ENCODE results near the gene BLVRA.
"Not testable (repeated sequence)": the region's sequence is repeated elsewhere in the genome, so short reads cannot be mapped to it uniquely, and the experiment has no call there.

Gene BLVRA

GRCh38 chr7:43771128-43771527, 12.6 kb downstream of the BLVRA start:
- Histone ChIP-seq H3K9me3 (ENCODE audit: control insufficient read depth in 2 of 2, low read length in 2 of 2) (no peaks in the 10 kb centered on the region), H3K36me3 (ENCODE audit: control insufficient read depth in 2 of 2, insufficient read depth in 2 of 2, low read length in 2 of 2) (peaks cover 13 to 15% of the 10 kb centered on the region in 2 donors), H3K4me1 (ENCODE audit: control insufficient read depth, insufficient read depth, low read length) (peaks cover 5% of the 10 kb centered on the region), H3K4me3 (ENCODE audit: low read length in 2 of 2) (no peak overlapping the region), H3K9ac (ENCODE audit: low read length in 2 of 2) (no peak overlapping the region), H3K27ac (ENCODE audit: low read length) (no peak overlapping the region), H3K27me3 (ENCODE audit: control insufficient read depth in 1 of 2, insufficient read depth in 2 of 2, low read length in 2 of 2) (no peaks in the 10 kb centered on the region)

- H3K27me3 ChIP-seq (ENCODE audit: control insufficient read depth in 1 of 2, insufficient read depth in 2 of 2, low read length in 2 of 2) = no peaks in the 10 kb centered on the region
- H3K9me3 ChIP-seq (ENCODE audit: control insufficient read depth in 2 of 2, low read length in 2 of 2) = no peaks in the 10 kb centered on the region
- H3K4me3 ChIP-seq (ENCODE audit: low read length in 2 of 2) = no peak overlapping the region
- H3K4me1 ChIP-seq (ENCODE audit: control insufficient read depth, insufficient read depth, low read length) = peaks cover 5% of the 10 kb centered on the region
- no peak overlapping the region for H3K9ac ChIP-seq (ENCODE audit: low read length in 2 of 2)
- no peak overlapping the region for H3K27ac ChIP-seq (ENCODE audit: low read length)
- peaks cover 13 to 15% of the 10 kb centered on the region in 2 donors for H3K36me3 ChIP-seq (ENCODE audit: control insufficient read depth in 2 of 2, insufficient read depth in 2 of 2, low read length in 2 of 2)
These were observed 13.1 kb downstream of the BLVRA start for GRCh38 chr7:43771573-43771972.

- H3K27me3 ChIP-seq (ENCODE audit: control insufficient read depth in 1 of 2, insufficient read depth in 2 of 2, low read length in 2 of 2); H3K27ac ChIP-seq (ENCODE audit: low read length); H3K9ac ChIP-seq (ENCODE audit: low read length in 2 of 2); H3K4me1 ChIP-seq (ENCODE audit: control insufficient read depth, insufficient read depth, low read length); H3K4me3 ChIP-seq (ENCODE audit: low read length in 2 of 2); H3K9me3 ChIP-seq (ENCODE audit: control insufficient read depth in 2 of 2, low read length in 2 of 2): not testable (repeated sequence)
- H3K36me3 ChIP-seq (ENCODE audit: control insufficient read depth in 2 of 2, insufficient read depth in 2 of 2, low read length in 2 of 2) = peaks cover 13 to 15% of the 10 kb centered on the region in 2 donors
These were observed 14.8 kb downstream of the BLVRA start for GRCh38 chr7:43773268-43773667.

- not testable (repeated sequence) for H3K9me3 ChIP-seq (ENCODE audit: control insufficient read depth in 2 of 2, low read length in 2 of 2); H3K4me3 ChIP-seq (ENCODE audit: low read length in 2 of 2); H3K27ac ChIP-seq (ENCODE audit: low read length); H3K27me3 ChIP-seq (ENCODE audit: control insufficient read depth in 1 of 2, insufficient read depth in 2 of 2, low read length in 2 of 2); H3K9ac ChIP-seq (ENCODE audit: low read length in 2 of 2); H3K4me1 ChIP-seq (ENCODE audit: control insufficient read depth, insufficient read depth, low read length)
- peaks cover 13 to 18% of the 10 kb centered on the region in 2 donors for H3K36me3 ChIP-seq (ENCODE audit: control insufficient read depth in 2 of 2, insufficient read depth in 2 of 2, low read length in 2 of 2)
These were observed 16.8 kb downstream of the BLVRA start for GRCh38 chr7:43775255-43775654.

- H3K9ac ChIP-seq (ENCODE audit: low read length in 2 of 2); H3K27ac ChIP-seq (ENCODE audit: low read length); H3K9me3 ChIP-seq (ENCODE audit: control insufficient read depth in 2 of 2, low read length in 2 of 2); H3K27me3 ChIP-seq (ENCODE audit: control insufficient read depth in 1 of 2, insufficient read depth in 2 of 2, low read length in 2 of 2); H3K4me3 ChIP-seq (ENCODE audit: low read length in 2 of 2); H3K36me3 ChIP-seq (ENCODE audit: control insufficient read depth in 2 of 2, insufficient read depth in 2 of 2, low read length in 2 of 2): not testable (repeated sequence)
- peaks cover 16% of the 10 kb centered on the region for H3K4me1 ChIP-seq (ENCODE audit: control insufficient read depth, insufficient read depth, low read length)
These were observed 20.0 kb downstream of the BLVRA start for GRCh38 chr7:43778293-43779044.

- Histone ChIP-seq H3K36me3 (ENCODE audit: control insufficient read depth in 2 of 2, insufficient read depth in 2 of 2, low read length in 2 of 2) (peaks cover 0 to 3% of the 10 kb centered on the region in 2 donors), H3K9me3 (ENCODE audit: control insufficient read depth in 2 of 2, low read length in 2 of 2) (no peaks in the 10 kb centered on the region), H3K27me3 (ENCODE audit: control insufficient read depth in 1 of 2, insufficient read depth in 2 of 2, low read length in 2 of 2) (no peaks in the 10 kb centered on the region), H3K9ac (ENCODE audit: low read length in 2 of 2) (no peak overlapping the region), H3K27ac (ENCODE audit: low read length) (no peak overlapping the region), H3K4me1 (ENCODE audit: control insufficient read depth, insufficient read depth, low read length) (peaks cover 24% of the 10 kb centered on the region), H3K4me3 (ENCODE audit: low read length in 2 of 2) (no peak overlapping the region)
These were observed 20.7 kb downstream of the BLVRA start for GRCh38 chr7:43779045-43779812.

- H3K4me1 ChIP-seq (ENCODE audit: control insufficient read depth, insufficient read depth, low read length) = peaks cover 34% of the 10 kb centered on the region
- H3K36me3 ChIP-seq (ENCODE audit: control insufficient read depth in 2 of 2, insufficient read depth in 2 of 2, low read length in 2 of 2) = peaks cover 0 to 3% of the 10 kb centered on the region in 2 donors
- H3K4me3 ChIP-seq (ENCODE audit: low read length in 2 of 2) = no peak overlapping the region
- no peaks in the 10 kb centered on the region for H3K27me3 ChIP-seq (ENCODE audit: control insufficient read depth in 1 of 2, insufficient read depth in 2 of 2, low read length in 2 of 2)
- no peaks in the 10 kb centered on the region for H3K9me3 ChIP-seq (ENCODE audit: control insufficient read depth in 2 of 2, low read length in 2 of 2)
- H3K9ac ChIP-seq (ENCODE audit: low read length in 2 of 2) = no peak overlapping the region
- no peak overlapping the region for H3K27ac ChIP-seq (ENCODE audit: low read length)
These were observed 23.5 kb downstream of the BLVRA start for GRCh38 chr7:43781726-43782607.

- H3K27me3 ChIP-seq (ENCODE audit: control insufficient read depth in 1 of 2, insufficient read depth in 2 of 2, low read length in 2 of 2) = no peaks in the 10 kb centered on the region
- no peak overlapping the region for H3K27ac ChIP-seq (ENCODE audit: low read length)
- peaks cover 0 to 5% of the 10 kb centered on the region in 2 donors for H3K36me3 ChIP-seq (ENCODE audit: control insufficient read depth in 2 of 2, insufficient read depth in 2 of 2, low read length in 2 of 2)
- H3K9ac ChIP-seq (ENCODE audit: low read length in 2 of 2) = no peak overlapping the region
- H3K9me3 ChIP-seq (ENCODE audit: control insufficient read depth in 2 of 2, low read length in 2 of 2) = no peaks in the 10 kb centered on the region
- H3K4me1 ChIP-seq (ENCODE audit: control insufficient read depth, insufficient read depth, low read length) = peaks cover 34% of the 10 kb centered on the region
- H3K4me3 ChIP-seq (ENCODE audit: low read length in 2 of 2) = no peak overlapping the region
These were observed 24.5 kb downstream of the BLVRA start for GRCh38 chr7:43782768-43783555.

- H3K4me1 ChIP-seq (ENCODE audit: control insufficient read depth, insufficient read depth, low read length) = peaks cover 34% of the 10 kb centered on the region
- H3K9ac ChIP-seq (ENCODE audit: low read length in 2 of 2) = no peak overlapping the region
- H3K36me3 ChIP-seq (ENCODE audit: control insufficient read depth in 2 of 2, insufficient read depth in 2 of 2, low read length in 2 of 2) = peaks cover 3 to 9% of the 10 kb centered on the region in 2 donors
- H3K27me3 ChIP-seq (ENCODE audit: control insufficient read depth in 1 of 2, insufficient read depth in 2 of 2, low read length in 2 of 2) = no peaks in the 10 kb centered on the region
- H3K9me3 ChIP-seq (ENCODE audit: control insufficient read depth in 2 of 2, low read length in 2 of 2) = no peaks in the 10 kb centered on the region
- H3K4me3 ChIP-seq (ENCODE audit: low read length in 2 of 2) = no peak overlapping the region
- H3K27ac ChIP-seq (ENCODE audit: low read length) = no peak overlapping the region
These were observed 25.6 kb downstream of the BLVRA start for GRCh38 chr7:43784030-43784584.
